Mucosa of rectum (tissue), 2 donors: ENCODE results near the gene PTPRZ1.

Source experiments
- H3K27ac ChIP-seq, 2 donors: one replicate each; pipeline ENCODE4 v1.7.0; 2013; ENCODE audit warnings: inconsistent platforms in 2 of 2, low read depth in 2 of 2, low read length in 2 of 2
- H3K27me3 ChIP-seq, 2 donors: one replicate each; pipeline ENCODE4 v1.7.0; 2013; ENCODE audit warnings: low read length in 2 of 2; ENCODE audit not compliant: control insufficient read depth in 2 of 2, insufficient read depth in 2 of 2
- H3K36me3 ChIP-seq, 2 donors: one replicate each; pipeline ENCODE4 v1.7.0; 2013; ENCODE audit warnings: low read length in 2 of 2; ENCODE audit not compliant: control insufficient read depth in 2 of 2, insufficient read depth in 2 of 2
- H3K4me1 ChIP-seq, 2 donors: one replicate each; pipeline ENCODE4 v1.7.0; 2013; ENCODE audit warnings: low read length in 2 of 2, mild to moderate bottlenecking in 1 of 2; ENCODE audit not compliant: control insufficient read depth in 2 of 2, insufficient read depth in 2 of 2
- H3K4me3 ChIP-seq, 2 donors: one replicate each; pipeline ENCODE4 v1.7.0; 2013; ENCODE audit warnings: low read length in 2 of 2
- H3K9ac ChIP-seq, 2 donors: one replicate each; pipeline ENCODE4 v1.7.0; 2013; ENCODE audit warnings: low read length in 2 of 2, low read depth in 1 of 2, mild to moderate bottlenecking in 1 of 2
- H3K9me3 ChIP-seq, 2 donors: one replicate each; pipeline ENCODE4 v1.7.0; 2013; ENCODE audit warnings: low read length in 2 of 2; ENCODE audit not compliant: control insufficient read depth in 2 of 2
- donor health status: healthy.
- donor health status: Normal muscosa, but diverticular disease.

PTPRZ1 gene

DNA sequence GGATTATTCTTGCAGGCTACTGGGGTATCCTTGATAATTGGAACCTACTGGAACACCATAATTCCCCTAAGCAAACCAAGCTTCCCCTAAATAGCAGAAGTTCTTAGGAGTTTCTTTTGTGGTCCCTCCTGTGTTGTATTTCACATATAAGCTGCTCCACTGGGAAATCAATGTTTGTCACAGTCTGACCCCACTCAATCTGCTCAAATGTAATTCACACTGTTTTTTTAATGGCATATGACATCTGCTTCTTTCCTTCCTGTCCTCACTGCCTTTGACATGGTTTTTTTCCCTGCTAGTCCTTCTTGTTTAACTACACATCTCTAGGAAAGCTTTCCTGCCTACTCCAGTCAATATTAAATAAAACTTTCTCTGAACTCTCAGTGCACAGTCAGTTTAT is 1.8 kb upstream of the PTPRZ1 start:
- no peak overlapping the region for H3K27ac ChIP-seq
- H3K36me3 ChIP-seq, result no peaks in the 10 kb centered on the region
- peaks cover 2 to 5% of the 10 kb centered on the region in 2 donors for H3K4me1 ChIP-seq
- no peaks in the 10 kb centered on the region for H3K9me3 ChIP-seq
- no peak overlapping the region for H3K4me3 ChIP-seq
- H3K9ac ChIP-seq, result no peak overlapping the region
- peaks cover 12 to 19% of the 10 kb centered on the region in 2 donors for H3K27me3 ChIP-seq

DNA sequence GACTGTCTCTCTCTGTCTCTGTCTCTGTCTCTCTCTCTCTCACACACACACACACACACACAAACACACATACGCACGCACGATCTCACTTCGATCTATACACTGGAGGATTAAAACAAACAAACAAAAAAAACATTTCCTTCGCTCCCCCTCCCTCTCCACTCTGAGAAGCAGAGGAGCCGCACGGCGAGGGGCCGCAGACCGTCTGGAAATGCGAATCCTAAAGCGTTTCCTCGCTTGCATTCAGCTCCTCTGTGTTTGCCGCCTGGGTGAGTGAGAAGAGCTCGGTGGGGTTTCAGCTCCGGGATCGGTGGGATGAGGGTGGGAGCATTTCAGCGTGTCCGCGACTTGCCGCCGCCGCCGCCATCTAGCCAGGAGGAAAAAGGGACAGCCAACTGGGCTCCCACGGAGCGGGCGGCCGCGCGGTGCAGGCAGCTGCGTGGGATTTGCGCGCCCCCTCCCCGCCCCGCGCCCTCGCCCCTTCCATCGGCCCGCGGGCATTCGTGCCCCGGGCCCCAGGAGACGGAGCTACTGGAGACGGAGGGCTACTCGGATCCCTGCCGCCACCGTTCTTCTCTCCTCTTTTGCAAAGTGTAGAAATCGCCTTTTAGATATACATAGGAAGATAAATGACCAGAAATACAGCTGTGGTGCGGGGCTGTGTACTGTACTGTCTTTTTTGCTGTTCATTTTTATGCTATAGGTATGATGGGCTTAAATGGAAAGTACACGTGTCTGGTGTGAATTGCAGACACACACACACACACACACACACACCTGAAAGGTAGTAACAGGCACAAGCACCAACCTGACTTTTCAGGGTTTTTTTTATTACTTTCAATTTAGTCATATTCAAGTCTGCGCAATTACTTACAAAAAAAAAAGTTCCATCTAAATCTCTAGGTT is 581 bp downstream of the PTPRZ1 start:
- H3K4me1 ChIP-seq, result peaks cover 2 to 5% of the 10 kb centered on the region in 2 donors
- peak overlapping the region; percentile 52 to 56 for H3K4me3 ChIP-seq
- no peaks in the 10 kb centered on the region for H3K9me3 ChIP-seq
- peaks cover 12 to 19% of the 10 kb centered on the region in 2 donors for H3K27me3 ChIP-seq
- no peaks in the 10 kb centered on the region for H3K36me3 ChIP-seq
- H3K9ac ChIP-seq, result peak overlapping the region in 1 of 2 donors; percentile 27
- no peak overlapping the region for H3K27ac ChIP-seq

DNA sequence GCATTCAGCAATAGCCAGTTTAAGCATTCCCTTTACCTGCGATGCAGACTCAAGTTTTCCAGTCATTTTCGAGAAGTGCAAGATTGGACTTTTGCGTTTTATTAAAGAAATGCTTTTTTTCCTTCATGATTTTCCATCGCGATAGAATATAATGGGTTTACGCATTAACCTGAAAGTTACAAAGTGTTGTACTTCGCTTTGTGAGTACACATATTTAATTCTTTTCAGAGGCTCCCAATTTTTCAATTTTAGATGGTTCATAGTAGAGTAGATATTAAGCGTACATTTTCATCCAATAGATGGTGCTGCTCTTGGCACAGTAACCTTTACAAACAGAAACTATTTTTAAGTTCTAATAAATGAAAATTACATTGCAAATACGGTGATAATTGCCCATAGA is 1.3 kb downstream of the PTPRZ1 start:
- peaks cover 2 to 5% of the 10 kb centered on the region in 2 donors for H3K4me1 ChIP-seq
- H3K36me3 ChIP-seq, result no peaks in the 10 kb centered on the region
- H3K27me3 ChIP-seq, result peaks cover 12 to 19% of the 10 kb centered on the region in 2 donors
- peak overlapping the region in 1 of 2 donors; percentile 26 for H3K4me3 ChIP-seq
- H3K9ac ChIP-seq, result no peak overlapping the region
- no peak overlapping the region for H3K27ac ChIP-seq
- H3K9me3 ChIP-seq, result no peaks in the 10 kb centered on the region

DNA sequence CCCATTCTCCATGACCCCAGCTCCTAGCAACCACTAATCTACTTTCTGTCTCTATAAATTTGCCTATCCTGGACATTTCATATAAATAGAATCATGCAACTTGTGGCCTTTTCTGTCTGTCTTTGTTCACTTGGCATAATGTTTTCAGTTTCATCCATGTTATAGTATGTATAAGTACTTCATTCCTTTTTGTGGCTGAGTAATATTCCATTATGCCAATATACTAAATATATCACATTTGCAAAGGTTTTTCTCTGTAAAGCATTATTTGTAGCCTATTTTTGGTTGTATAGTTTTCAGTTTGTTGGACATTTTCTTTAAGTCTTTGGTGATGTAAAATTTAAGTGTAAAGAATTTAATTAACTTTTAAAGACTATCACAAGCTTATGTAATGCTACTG is 2.2 kb downstream of the PTPRZ1 start:
- H3K27ac ChIP-seq, result no peak overlapping the region
- H3K36me3 ChIP-seq, result no peaks in the 10 kb centered on the region
- H3K9me3 ChIP-seq, result no peaks in the 10 kb centered on the region
- H3K27me3 ChIP-seq, result peaks cover 12 to 19% of the 10 kb centered on the region in 2 donors
- no peak overlapping the region for H3K4me3 ChIP-seq
- H3K9ac ChIP-seq, result no peak overlapping the region
- H3K4me1 ChIP-seq, result peaks cover 2 to 5% of the 10 kb centered on the region in 2 donors

DNA sequence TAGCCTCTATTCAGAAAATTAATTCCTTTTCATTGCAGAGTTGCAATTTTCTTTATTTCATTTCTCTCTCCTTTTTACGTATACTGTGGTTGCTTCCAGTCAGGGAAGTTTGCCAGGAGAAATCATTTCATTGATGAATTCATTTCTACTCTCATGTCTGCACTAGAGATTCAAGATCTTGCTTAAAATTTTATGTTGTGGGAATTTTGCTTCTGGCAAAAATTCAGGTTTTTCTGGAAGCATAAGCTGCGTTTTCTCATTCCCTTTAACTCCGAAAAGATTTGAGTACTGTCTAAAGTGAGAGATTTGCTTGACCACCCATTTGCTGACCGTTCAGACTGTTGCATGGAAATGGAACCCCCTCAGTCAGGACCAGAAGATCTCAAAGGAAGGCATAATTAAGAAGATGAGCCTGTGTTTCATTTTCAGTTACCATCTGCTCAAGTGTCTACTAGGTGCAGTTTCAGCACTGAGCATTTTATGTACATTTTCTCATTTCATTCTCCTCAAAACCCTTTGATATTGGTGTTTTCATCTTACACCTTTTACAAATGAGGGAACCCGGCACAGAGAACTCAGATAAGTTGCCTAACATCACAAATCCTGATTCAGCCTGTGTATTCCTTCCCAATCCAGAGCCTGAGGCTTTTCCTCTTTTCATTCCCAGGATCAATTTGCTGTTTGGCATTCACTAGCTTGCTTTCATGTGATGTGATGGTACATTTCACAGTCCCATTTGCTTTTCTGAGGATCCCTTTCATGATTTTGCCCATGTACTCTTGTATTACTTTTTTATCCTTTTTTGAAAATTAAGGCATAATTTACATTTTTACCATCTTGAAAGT is 3.9 kb downstream of the PTPRZ1 start:
- Histone ChIP-seq H3K36me3 (no peaks in the 10 kb centered on the region), H3K4me3 (no peak overlapping the region), H3K27me3 (peaks cover 12 to 16% of the 10 kb centered on the region in 2 donors), H3K4me1 (peaks cover 2 to 5% of the 10 kb centered on the region in 2 donors), H3K27ac (no peak overlapping the region), H3K9ac (no peak overlapping the region), H3K9me3 (no peaks in the 10 kb centered on the region)

DNA sequence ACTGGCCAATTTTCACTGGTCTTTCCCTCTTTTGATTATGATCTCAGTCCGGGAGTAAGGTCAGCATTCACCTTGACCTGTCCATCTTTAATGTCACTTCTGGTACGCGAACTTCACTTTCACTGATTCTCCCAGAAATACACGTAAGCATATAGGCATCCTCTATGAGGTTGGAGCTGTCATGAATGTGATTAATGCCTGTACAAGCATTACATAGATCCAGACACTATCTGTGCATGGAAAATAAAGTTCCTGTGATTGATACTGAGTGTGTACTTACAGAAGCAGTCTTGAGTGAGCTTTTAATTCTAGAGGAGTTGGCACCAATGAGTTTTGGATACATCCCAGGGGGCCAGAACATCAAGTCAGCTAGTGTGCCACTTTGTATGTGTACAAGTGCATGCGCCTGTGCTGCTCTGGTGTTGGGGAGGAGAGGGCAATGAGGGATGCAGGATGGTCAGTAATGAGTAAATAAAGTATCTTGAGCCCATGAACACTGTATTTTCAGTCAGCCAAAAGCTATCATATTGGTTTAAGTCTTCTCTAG is 6.0 kb downstream of the PTPRZ1 start:
- H3K36me3 ChIP-seq, result no peaks in the 10 kb centered on the region
- no peaks in the 10 kb centered on the region for H3K9me3 ChIP-seq
- no peak overlapping the region for H3K27ac ChIP-seq
- H3K9ac ChIP-seq, result no peak overlapping the region
- H3K4me3 ChIP-seq, result no peak overlapping the region
- peaks cover 3 to 4% of the 10 kb centered on the region in 2 donors for H3K27me3 ChIP-seq
- H3K4me1 ChIP-seq, result no peaks in the 10 kb centered on the region

DNA sequence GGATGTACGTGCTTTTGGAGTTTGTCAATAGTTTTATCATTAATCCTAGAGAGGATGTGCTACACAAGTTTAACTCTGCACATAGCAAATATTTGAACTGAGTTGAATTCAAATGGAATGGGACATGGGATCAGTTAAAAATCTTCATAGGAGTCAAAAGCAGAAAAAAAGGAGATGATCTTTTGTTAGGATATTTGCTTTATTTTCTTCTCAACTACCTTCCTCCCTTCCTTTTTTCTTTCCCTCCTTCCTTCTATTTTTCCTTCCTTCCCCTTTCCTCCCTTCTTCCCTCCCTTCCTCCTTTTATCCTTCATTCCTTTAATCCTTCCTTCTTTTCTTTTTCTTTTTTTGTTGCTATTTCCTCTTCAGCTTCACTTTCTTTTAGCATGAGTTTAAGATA is 6.6 kb downstream of the PTPRZ1 start:
- Histone ChIP-seq H3K36me3 (no peaks in the 10 kb centered on the region), H3K4me3 (no peak overlapping the region), H3K4me1 (no peaks in the 10 kb centered on the region), H3K9ac (no peak overlapping the region), H3K27me3 (peaks cover 3 to 4% of the 10 kb centered on the region in 2 donors), H3K9me3 (no peaks in the 10 kb centered on the region), H3K27ac (no peak overlapping the region)

DNA sequence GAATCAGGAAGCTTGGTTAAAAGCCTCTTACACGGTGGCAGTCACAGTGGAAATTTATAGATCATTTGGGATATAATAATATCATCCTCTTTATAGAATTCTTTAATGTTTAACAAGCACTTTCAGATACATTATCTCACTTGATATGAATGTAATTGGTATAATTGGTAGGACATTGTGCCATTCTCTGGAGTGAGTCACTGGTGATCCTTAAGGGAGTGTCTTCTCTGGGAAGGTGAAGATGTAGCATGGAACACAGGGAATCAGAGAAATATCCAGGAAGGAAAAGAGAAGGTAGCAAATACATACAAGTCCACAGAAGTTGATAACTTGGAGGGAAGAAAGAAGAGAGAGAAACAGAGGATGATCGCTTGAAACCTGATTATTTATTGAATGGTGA is 9.8 kb downstream of the PTPRZ1 start:
- H3K27me3 ChIP-seq, result no peaks in the 10 kb centered on the region
- H3K9ac ChIP-seq, result no peak overlapping the region
- H3K4me3 ChIP-seq, result no peak overlapping the region
- no peaks in the 10 kb centered on the region for H3K9me3 ChIP-seq
- no peaks in the 10 kb centered on the region for H3K4me1 ChIP-seq
- no peak overlapping the region for H3K27ac ChIP-seq
- H3K36me3 ChIP-seq, result no peaks in the 10 kb centered on the region

DNA sequence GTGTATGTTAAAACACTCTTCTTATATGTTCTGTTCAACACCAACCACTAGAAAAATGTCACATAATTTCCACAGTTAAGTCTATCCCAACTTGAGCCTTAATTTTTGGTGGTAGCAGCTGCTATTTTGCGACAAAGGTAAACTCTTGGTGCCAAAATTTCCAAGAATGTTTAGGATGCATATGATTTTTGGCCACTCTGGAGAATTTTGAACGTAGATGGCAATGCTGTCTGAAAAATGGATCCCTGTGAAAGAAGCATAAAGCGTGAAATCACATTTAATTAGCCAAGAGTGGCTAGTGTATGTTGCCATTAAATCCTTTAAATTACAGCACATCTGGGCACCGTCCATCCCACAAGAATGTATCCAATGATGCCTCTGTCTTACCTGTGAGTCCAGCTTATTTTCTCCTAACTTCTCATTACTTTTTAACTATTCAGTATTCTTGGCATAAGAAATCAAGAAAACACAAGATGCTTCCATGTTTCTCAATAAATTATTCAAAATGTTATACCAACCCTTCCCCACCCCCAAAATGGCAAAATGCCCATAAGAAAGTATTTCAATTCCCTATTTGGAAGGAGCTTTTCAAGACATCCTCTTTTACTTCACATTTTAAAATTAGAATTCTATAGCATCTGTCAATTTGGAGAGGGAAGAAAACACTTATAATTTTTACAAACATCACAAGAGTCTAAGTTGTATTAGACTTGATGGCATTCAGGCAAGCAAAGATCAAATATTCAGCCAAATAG is 12.4 kb downstream of the PTPRZ1 start:
- Histone ChIP-seq H3K9ac (no peak overlapping the region), H3K27ac (no peak overlapping the region), H3K4me3 (no peak overlapping the region), H3K9me3 (no peaks in the 10 kb centered on the region), H3K36me3 (no peaks in the 10 kb centered on the region), H3K4me1 (no peaks in the 10 kb centered on the region), H3K27me3 (no peaks in the 10 kb centered on the region)
